RWPE2 (cell line): ENCODE measurements around the gene TDRD10.

Source experiments
- ATAC-seq: fragments of 200-7000 bp; cut with Tn5 transposase; 3 replicates; pipeline ENCODE4 v1.9.1; 2021; ENCODE audit warnings: low read depth
- DNase-seq: peaks from one replicate; pipeline ENCODE4 v3.0.0-alpha.2; 2020; ENCODE audit warnings: low spot score
- H3K27ac ChIP-seq: fragments of 450-650 bp; 2 replicates; pipeline ENCODE4 v1.5.1; 2017; ENCODE audit warnings: mild to moderate bottlenecking; ENCODE audit not compliant: poor library complexity, severe bottlenecking
- H3K27me3 ChIP-seq: fragments of 250-450 bp; sonication (Bioruptor Pico); 2 replicates; pipeline ENCODE4 v1.5.1; 2021; ENCODE audit warnings: mild to moderate bottlenecking, moderate library complexity; ENCODE audit not compliant: insufficient read depth, poor library complexity, severe bottlenecking
- H3K36me3 ChIP-seq: fragments of 250-450 bp; sonication (Bioruptor Pico); 2 replicates; pipeline ENCODE4 v1.5.1; 2020; ENCODE audit warnings: low read depth, mild to moderate bottlenecking, moderate library complexity
- H3K4me1 ChIP-seq: fragments of 250-450 bp; sonication (Bioruptor Pico); 2 replicates; pipeline ENCODE4 v1.5.1; 2021; ENCODE audit warnings: mild to moderate bottlenecking, moderate library complexity; ENCODE audit not compliant: insufficient read depth, poor library complexity, severe bottlenecking
- H3K4me3 ChIP-seq: fragments of 250-450 bp; sonication (Bioruptor Pico); 2 replicates; pipeline ENCODE4 v1.5.1; 2021; ENCODE audit warnings: mild to moderate bottlenecking, moderate library complexity; ENCODE audit not compliant: severe bottlenecking
- H3K9me3 ChIP-seq: fragments of 250-450 bp; sonication (Bioruptor Pico); 2 replicates; pipeline ENCODE4 v1.5.1; 2021; ENCODE audit warnings: mild to moderate bottlenecking, moderate library complexity; ENCODE audit not compliant: severe bottlenecking
- CTCF ChIP-seq: fragments of 450-650 bp; IDR thresholded peaks from one replicate; pipeline ENCODE4 v1.5.1; 2017; ENCODE audit warnings: mild to moderate bottlenecking, moderate library complexity; ENCODE audit not compliant: poor library complexity, severe bottlenecking

TDRD10 gene

GRCh38 chr1:154469844-154470560 is 32.0 kb upstream of the TDRD10 start:
- no peak for TF ChIP-seq CTCF
- Histone ChIP-seq H3K9me3 (no peaks in the 10 kb centered on the region), H3K27ac (no peak overlapping the region), H3K27me3 (no peaks in the 10 kb centered on the region), H3K36me3 (no peaks in the 10 kb centered on the region), H3K4me1 (peaks cover 6% of the 10 kb centered on the region), H3K4me3 (no peak overlapping the region)
- no peak for DNase-seq
- ATAC-seq, result no peak

GRCh38 chr1:154471304-154471703 is 30.7 kb upstream of the TDRD10 start:
- Histone ChIP-seq H3K9me3 (no peaks in the 10 kb centered on the region), H3K4me3 (no peak overlapping the region), H3K4me1 (peaks cover 7% of the 10 kb centered on the region), H3K27me3 (no peaks in the 10 kb centered on the region), H3K27ac (no peak overlapping the region), H3K36me3 (no peaks in the 10 kb centered on the region)
- ATAC-seq (no peak), DNase-seq (no peak)
- no peak for TF ChIP-seq CTCF

- DNase-seq (no peak), ATAC-seq (peak; percentile 52)
- peak overlapping the region; percentile 57 for H3K27ac ChIP-seq
- no peak overlapping the region for H3K4me3 ChIP-seq
- H3K4me1 ChIP-seq, result peaks cover 16% of the 10 kb centered on the region
- H3K27me3 ChIP-seq, result no peaks in the 10 kb centered on the region
- H3K9me3 ChIP-seq, result no peaks in the 10 kb centered on the region
- H3K36me3 ChIP-seq, result no peaks in the 10 kb centered on the region
- no peak for TF ChIP-seq CTCF
Observed at GRCh38 chr1:154474802-154475201, 27.2 kb upstream of the TDRD10 start.

- Histone ChIP-seq H3K27me3 (no peaks in the 10 kb centered on the region), H3K4me1 (peaks cover 16% of the 10 kb centered on the region), H3K4me3 (no peak overlapping the region), H3K27ac (peak overlapping the region; percentile 57), H3K36me3 (no peaks in the 10 kb centered on the region), H3K9me3 (no peaks in the 10 kb centered on the region)
- peak; percentile 30; the same call in 2 of the 3 replicates for ATAC-seq
- no peak for DNase-seq
- no peak for TF ChIP-seq CTCF
Observed at GRCh38 chr1:154476791-154477190, 25.2 kb upstream of the TDRD10 start.

GRCh38 chr1:154478013-154478412 is 24.0 kb upstream of the TDRD10 start:
- ATAC-seq (no peak), DNase-seq (no peak)
- Histone ChIP-seq H3K27me3 (no peaks in the 10 kb centered on the region), H3K4me3 (no peak overlapping the region), H3K4me1 (peaks cover 16% of the 10 kb centered on the region), H3K27ac (no peak overlapping the region), H3K36me3 (no peaks in the 10 kb centered on the region), H3K9me3 (no peaks in the 10 kb centered on the region)
- no peak for TF ChIP-seq CTCF
